Activated CD4-positive, alpha-beta T cell treated with anti-CD3 and anti-CD28 coated beads, Interleukin-2, Interleukin-4, amounts not matched to agents 100 ng/mL and 50 ng/mL, durations not matched to agents 16 hours and 8 hours (primary cell): ENCODE measurements around the gene CROT.
A peak's percentile ranks its signal among the peaks of the same experiment; 100 is the strongest.
"Not testable (repeated sequence)": the region's sequence is repeated elsewhere in the genome, so short reads cannot be mapped to it uniquely, and the experiment has no call there.

ENCODE experiments used
- DNase-seq: peaks from one replicate; pipeline ENCODE4 v3.0.0-alpha.2; 2020; ENCODE audit warnings: low spot score

The CROT gene

GRCh38 chr7:87345166-87345927 lies at the start of gene CROT:
Gene CROT (plus strand): TSS chr7:87345664. CDS start chr7:87349069, 3,405 bp downstream.
- DNase-seq, result peak; percentile 95

- no peak for DNase-seq
Measured at GRCh38 chr7:87300756-87301155, 44.7 kb upstream of the CROT start.

- no peak for DNase-seq
Measured at GRCh38 chr7:87310790-87311419, 34.6 kb upstream of the CROT start.

- DNase-seq, result peak; percentile 71
Measured at GRCh38 chr7:87312215-87312865, 33.1 kb upstream of the CROT start.

GRCh38 chr7:87316097-87316700 lies 29.3 kb upstream of the CROT start:
- no peak for DNase-seq

- DNase-seq, result no peak
Measured at GRCh38 chr7:87316846-87317552, 28.5 kb upstream of the CROT start.

GRCh38 chr7:87317691-87318245 lies 27.7 kb upstream of the CROT start:
- DNase-seq, result no peak

- no peak for DNase-seq
Measured at GRCh38 chr7:87318741-87319140, 26.7 kb upstream of the CROT start.

GRCh38 chr7:87319154-87319581 lies 26.3 kb upstream of the CROT start:
- DNase-seq, result not testable (repeated sequence)

- no peak for DNase-seq
Measured at GRCh38 chr7:87322912-87323311, 22.6 kb upstream of the CROT start.

GRCh38 chr7:87325576-87326370 lies 19.7 kb upstream of the CROT start:
- DNase-seq, result no peak

GRCh38 chr7:87328281-87328680 lies 17.2 kb upstream of the CROT start:
- no peak for DNase-seq

GRCh38 chr7:87330316-87330715 lies 15.1 kb upstream of the CROT start:
- no peak for DNase-seq

- DNase-seq, result no peak
Measured at GRCh38 chr7:87330942-87331341, 14.5 kb upstream of the CROT start.

- no peak for DNase-seq
Measured at GRCh38 chr7:87331687-87332252, 13.7 kb upstream of the CROT start.

GRCh38 chr7:87332321-87332720 lies 13.1 kb upstream of the CROT start:
- DNase-seq, result no peak

GRCh38 chr7:87336136-87336535 lies 9.3 kb upstream of the CROT start:
- DNase-seq, result no peak

GRCh38 chr7:87337331-87337730 lies 8.1 kb upstream of the CROT start:
- no peak for DNase-seq

- no peak for DNase-seq
Measured at GRCh38 chr7:87339373-87339897, 6.0 kb upstream of the CROT start.

- no peak for DNase-seq
Measured at GRCh38 chr7:87341441-87341840, 4.0 kb upstream of the CROT start.
